Uterus (tissue), 2 donors: ENCODE measurements around the gene ALPG.

Experiments
- POLR2A ChIP-seq, 2 donors: fragments of 450-650 bp; IDR thresholded peaks; one replicate each; pipeline ENCODE4 v1.6.1; 2016; ENCODE audit warnings: antibody characterized with exemption in 2 of 2, mild to moderate bottlenecking in 1 of 2, moderate library complexity in 1 of 2
- TF ChIP-seq, protein P1 (sequence below), 4 experiments: fragments of 200-600 bp in 2 of 4; fragments of 450-650 bp in 2 of 4; sonication (generic) in 2 of 4; IDR thresholded peaks; one replicate each; pipeline ENCODE4 v1.5.1; 2016 to 2019; ENCODE audit warnings: antibody characterized with exemption in 4 of 4, mild to moderate bottlenecking in 2 of 4, moderate library complexity in 1 of 4

- TF ChIP-seq, protein P1, sequence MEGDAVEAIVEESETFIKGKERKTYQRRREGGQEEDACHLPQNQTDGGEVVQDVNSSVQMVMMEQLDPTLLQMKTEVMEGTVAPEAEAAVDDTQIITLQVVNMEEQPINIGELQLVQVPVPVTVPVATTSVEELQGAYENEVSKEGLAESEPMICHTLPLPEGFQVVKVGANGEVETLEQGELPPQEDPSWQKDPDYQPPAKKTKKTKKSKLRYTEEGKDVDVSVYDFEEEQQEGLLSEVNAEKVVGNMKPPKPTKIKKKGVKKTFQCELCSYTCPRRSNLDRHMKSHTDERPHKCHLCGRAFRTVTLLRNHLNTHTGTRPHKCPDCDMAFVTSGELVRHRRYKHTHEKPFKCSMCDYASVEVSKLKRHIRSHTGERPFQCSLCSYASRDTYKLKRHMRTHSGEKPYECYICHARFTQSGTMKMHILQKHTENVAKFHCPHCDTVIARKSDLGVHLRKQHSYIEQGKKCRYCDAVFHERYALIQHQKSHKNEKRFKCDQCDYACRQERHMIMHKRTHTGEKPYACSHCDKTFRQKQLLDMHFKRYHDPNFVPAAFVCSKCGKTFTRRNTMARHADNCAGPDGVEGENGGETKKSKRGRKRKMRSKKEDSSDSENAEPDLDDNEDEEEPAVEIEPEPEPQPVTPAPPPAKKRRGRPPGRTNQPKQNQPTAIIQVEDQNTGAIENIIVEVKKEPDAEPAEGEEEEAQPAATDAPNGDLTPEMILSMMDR (IDR thresholded peaks at IDR 0.05), result no peak
- TF ChIP-seq POLR2A (IDR thresholded peaks at IDR 0.05), result no peak
Observed at GRCh38 chr2:232374356-232374755, 32.3 kb upstream of the ALPG start.
